Tibial artery (tissue), 4 donors: ENCODE results near the gene SH2D4B.

Experiments used
- DNase-seq, 2 donors: peaks; one replicate each; pipeline ENCODE4 v3.0.0-alpha.2; 2019
- H3K27ac ChIP-seq, 2 donors: fragments of 200-600 bp; sonication (generic) in 1 of 2; 1 replicate in 1 of 2; 2 replicates in 1 of 2; pipeline ENCODE4 v1.5.1; 2018 to 2019; ENCODE audit warnings: mild to moderate bottlenecking in 1 of 2
- H3K27me3 ChIP-seq, 2 donors: fragments of 200-600 bp; sonication (generic) in 1 of 2; one replicate each; pipeline versions ENCODE4 v1.5.1 to v1.6.0; 2016 to 2019
- H3K36me3 ChIP-seq, 3 donors: fragments of 200-600 bp; sonication (generic) in 2 of 3; one replicate each; pipeline ENCODE4 v1.5.1; 2016 to 2019; ENCODE audit warnings: mild to moderate bottlenecking in 2 of 3
- H3K4me1 ChIP-seq, 4 donors: fragments of 200-600 bp; sonication (generic) in 2 of 4; 1 replicate in 3 of 4; 2 replicates in 1 of 4; pipeline ENCODE4 v1.5.1; 2016 to 2019
- H3K4me3 ChIP-seq, 2 donors: fragments of 200-600 bp; sonication (generic) in 1 of 2; 1 replicate in 1 of 2; 2 replicates in 1 of 2; pipeline ENCODE4 v1.5.1; 2018 to 2019; ENCODE audit warnings: mild to moderate bottlenecking in 2 of 2
- H3K9me3 ChIP-seq, 3 donors: fragments of 200-600 bp; sonication (generic) in 1 of 3; one replicate each; pipeline ENCODE4 v1.5.1; 2016 to 2019
- intact Hi-C: fragments of 100-400 bp; cut with DNase I; formaldehyde crosslinking; loops from one replicate; pipeline ENCODE4 v1.15.0; 2023; ENCODE audit warnings: low total_unique reads
- TF ChIP-seq, protein P1 (sequence below), 2 experiments: fragments of 200-600 bp in 1 of 2; fragments of 450-650 bp in 1 of 2; IDR thresholded peaks; one replicate each; pipeline ENCODE4 v1.5.1; 2017 to 2019; ENCODE audit warnings: antibody characterized with exemption in 2 of 2, mild to moderate bottlenecking in 1 of 2, moderate library complexity in 1 of 2

Gene SH2D4B

DNA sequence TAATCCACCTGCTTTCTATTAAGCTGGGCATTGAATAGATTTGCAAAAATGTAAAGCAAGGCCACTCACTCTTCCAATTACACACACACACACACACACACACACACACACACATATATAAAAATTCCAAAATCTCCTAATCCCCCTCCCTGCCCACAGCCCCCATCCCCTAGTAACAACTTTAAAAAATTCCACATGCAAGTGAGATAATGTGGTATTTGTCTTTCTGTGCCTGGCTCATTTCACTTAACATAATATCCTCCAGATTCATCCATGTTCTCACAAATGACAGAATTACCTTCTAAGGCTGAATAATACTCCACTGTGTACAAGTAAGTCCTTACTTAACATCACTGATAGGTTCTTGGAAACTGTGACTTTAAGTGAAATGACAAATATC lies 24.2 kb downstream of the SH2D4B start:
- intact Hi-C loops = no loop called here
- Histone ChIP-seq H3K27ac (no peak overlapping the region), H3K4me3 (no peak overlapping the region), H3K9me3 (no peaks in the 10 kb centered on the region), H3K27me3 (no peaks in the 10 kb centered on the region), H3K4me1 (no peaks in the 10 kb centered on the region), H3K36me3 (no peaks in the 10 kb centered on the region)
- DNase-seq = no peak
- TF ChIP-seq, protein P1, sequence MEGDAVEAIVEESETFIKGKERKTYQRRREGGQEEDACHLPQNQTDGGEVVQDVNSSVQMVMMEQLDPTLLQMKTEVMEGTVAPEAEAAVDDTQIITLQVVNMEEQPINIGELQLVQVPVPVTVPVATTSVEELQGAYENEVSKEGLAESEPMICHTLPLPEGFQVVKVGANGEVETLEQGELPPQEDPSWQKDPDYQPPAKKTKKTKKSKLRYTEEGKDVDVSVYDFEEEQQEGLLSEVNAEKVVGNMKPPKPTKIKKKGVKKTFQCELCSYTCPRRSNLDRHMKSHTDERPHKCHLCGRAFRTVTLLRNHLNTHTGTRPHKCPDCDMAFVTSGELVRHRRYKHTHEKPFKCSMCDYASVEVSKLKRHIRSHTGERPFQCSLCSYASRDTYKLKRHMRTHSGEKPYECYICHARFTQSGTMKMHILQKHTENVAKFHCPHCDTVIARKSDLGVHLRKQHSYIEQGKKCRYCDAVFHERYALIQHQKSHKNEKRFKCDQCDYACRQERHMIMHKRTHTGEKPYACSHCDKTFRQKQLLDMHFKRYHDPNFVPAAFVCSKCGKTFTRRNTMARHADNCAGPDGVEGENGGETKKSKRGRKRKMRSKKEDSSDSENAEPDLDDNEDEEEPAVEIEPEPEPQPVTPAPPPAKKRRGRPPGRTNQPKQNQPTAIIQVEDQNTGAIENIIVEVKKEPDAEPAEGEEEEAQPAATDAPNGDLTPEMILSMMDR (IDR thresholded peaks at IDR 0.05) = no peak

DNA sequence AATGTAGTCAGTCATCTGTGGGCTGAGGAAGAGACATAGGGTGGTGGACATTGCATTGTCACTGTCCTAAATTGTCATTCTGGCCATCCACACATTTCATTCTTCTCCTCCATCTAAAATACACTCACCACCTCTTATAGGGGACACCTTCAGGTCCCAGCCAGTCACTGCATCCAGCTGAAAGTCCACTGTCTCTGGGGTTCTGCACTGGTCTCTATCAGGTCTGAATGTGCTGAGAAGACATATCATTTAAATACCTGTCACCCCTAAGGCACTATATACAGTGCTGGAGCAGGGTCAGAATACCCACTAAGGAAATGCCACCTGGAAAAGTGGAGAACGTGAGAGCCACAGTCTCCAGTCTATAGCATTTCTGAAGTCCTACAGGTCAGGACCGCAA lies 29.6 kb downstream of the SH2D4B start:
- no peak for DNase-seq
- H3K36me3 ChIP-seq = no peaks in the 10 kb centered on the region
- no peak overlapping the region for H3K27ac ChIP-seq
- no peaks in the 10 kb centered on the region for H3K9me3 ChIP-seq
- TF ChIP-seq, protein P1 (IDR thresholded peaks at IDR 0.05) = no peak
- no peaks in the 10 kb centered on the region for H3K4me1 ChIP-seq
- intact Hi-C loops = no loop called here
- no peak overlapping the region for H3K4me3 ChIP-seq
- no peaks in the 10 kb centered on the region for H3K27me3 ChIP-seq

DNA sequence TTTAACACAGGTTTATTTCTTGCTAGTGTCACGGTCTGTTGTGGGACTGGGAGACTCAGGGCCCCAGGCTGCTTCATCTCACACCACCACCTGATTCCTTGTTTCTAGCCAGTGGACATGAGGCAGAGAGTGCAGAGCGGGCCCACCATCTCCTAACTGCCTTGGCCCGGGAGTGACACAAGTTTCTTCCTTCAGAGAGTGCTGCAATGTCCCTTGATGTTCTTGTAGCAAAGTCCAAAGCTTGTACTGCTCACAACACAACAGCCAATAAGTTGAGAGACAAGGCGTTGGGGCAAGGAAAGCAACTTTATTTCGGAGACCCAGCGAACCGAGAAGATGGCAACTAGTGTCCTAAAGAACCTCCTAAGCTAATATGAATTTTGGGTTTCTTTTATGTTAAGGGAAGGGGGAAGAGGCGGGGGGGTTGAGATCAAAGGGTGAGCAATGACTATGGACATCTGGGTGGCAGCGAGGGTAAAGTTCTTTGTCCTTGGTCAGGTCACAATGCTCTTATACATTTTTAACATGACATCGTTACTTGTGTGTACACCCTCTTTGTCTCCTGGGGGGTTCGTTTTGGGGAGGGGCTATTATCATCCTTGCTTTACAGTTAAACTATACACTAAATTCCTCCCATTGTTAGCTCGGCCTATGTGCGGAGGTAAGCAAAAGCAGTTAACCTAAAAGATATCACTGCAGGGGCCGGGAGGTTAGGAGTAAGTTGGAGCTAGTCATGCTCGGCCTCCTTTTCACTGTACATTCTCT lies 31.6 kb downstream of the SH2D4B start:
- no peak overlapping the region for H3K4me3 ChIP-seq
- no peak for DNase-seq
- H3K27ac ChIP-seq = no peak overlapping the region
- H3K27me3 ChIP-seq = no peaks in the 10 kb centered on the region
- H3K9me3 ChIP-seq = no peaks in the 10 kb centered on the region
- intact Hi-C loops = no loop called here
- no peaks in the 10 kb centered on the region for H3K4me1 ChIP-seq
- H3K36me3 ChIP-seq = no peaks in the 10 kb centered on the region
- TF ChIP-seq, protein P1 (IDR thresholded peaks at IDR 0.05) = no peak

DNA sequence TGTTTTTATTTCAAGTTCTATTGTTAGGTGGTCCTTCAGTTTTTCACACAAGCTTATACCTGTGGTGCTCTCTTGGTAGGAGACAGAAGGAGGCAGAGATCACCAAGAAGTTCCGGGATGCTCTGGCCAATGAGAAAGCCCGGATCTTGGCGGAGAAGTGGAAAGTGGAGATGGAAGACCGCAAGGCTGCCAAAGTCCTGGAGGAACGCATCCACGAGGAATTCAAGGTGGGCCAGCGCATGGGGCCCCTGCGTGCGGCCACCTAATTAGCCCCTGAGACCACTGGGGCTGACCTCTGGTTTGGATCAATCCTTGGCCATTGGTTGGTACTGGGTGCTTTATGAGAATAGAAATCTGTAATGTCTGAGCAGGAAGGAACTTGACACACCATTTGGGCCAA lies 33.6 kb downstream of the SH2D4B start:
- H3K9me3 ChIP-seq = no peaks in the 10 kb centered on the region
- H3K4me3 ChIP-seq = no peak overlapping the region
- no peak for DNase-seq
- TF ChIP-seq, protein P1 (IDR thresholded peaks at IDR 0.05) = no peak
- no peaks in the 10 kb centered on the region for H3K4me1 ChIP-seq
- no peaks in the 10 kb centered on the region for H3K36me3 ChIP-seq
- no peak overlapping the region for H3K27ac ChIP-seq
- intact Hi-C loops = no loop called here
- no peaks in the 10 kb centered on the region for H3K27me3 ChIP-seq

DNA sequence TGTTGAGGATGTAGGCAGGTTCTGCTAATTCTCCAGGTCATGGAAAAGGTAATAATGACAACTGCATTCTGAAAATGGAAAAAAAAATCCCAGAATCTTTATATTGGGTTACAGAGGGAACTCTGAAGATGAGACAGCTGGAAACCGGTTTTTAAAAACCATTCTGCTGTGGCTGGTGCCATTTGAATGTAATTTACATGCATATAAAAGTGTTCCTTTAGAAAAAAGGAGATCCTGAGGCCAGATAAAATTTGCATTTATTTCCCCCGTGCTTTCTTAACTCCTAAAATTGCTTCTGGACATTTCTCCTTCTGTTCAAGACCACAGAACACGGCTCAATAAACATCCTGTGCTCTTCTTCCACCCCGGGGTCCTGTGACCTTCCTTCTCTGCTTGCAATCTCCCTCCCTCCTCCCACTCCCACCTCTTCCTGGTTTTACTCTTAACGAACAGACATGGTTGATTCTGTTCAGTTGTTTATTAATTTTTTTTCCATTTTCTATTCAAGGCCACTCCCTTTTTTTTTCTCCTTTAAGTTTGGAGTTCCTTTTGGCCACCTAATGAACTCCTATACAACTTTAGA lies 41.6 kb downstream of the SH2D4B start:
- H3K27me3 ChIP-seq = no peaks in the 10 kb centered on the region
- H3K27ac ChIP-seq = no peak overlapping the region
- H3K4me1 ChIP-seq = no peaks in the 10 kb centered on the region
- H3K36me3 ChIP-seq = no peaks in the 10 kb centered on the region
- no peak for DNase-seq
- no peaks in the 10 kb centered on the region for H3K9me3 ChIP-seq
- intact Hi-C loops = no loop called here
- TF ChIP-seq, protein P1 (IDR thresholded peaks at IDR 0.05) = no peak
- no peak overlapping the region for H3K4me3 ChIP-seq
